NCI-H460 (cell line): ENCODE measurements around the gene PHTF1. TPM values are rescaled to one million over a fixed set of nuclear protein-coding genes. Genes with fewer than 3 reads are reported as not detected.

ENCODE experiments used
- DNase-seq: peaks from one replicate; pipeline ENCODE4 v3.0.0-alpha.2; 2016; ENCODE audit warnings: low read depth; ENCODE audit errors: extremely low read depth
- total RNA-seq: library from RNA; depleted of rRNA; stranded (reverse); fragments of >200 nt; shearing (Covaris generic); gene quantifications from 2 replicates; pipeline ENCODE4 v1.2.3, GENCODE V29; 2014

Gene PHTF1
- total RNA-seq, 1 experiment from 2014 or later: 11.5 TPM

GRCh38 chr1:113674591-113674990, 84.7 kb downstream of the PHTF1 start:
- no peak for DNase-seq

GRCh38 chr1:113672491-113672890, 86.8 kb downstream of the PHTF1 start:
- no peak for DNase-seq

GRCh38 chr1:113670650-113671049, 88.6 kb downstream of the PHTF1 start:
- no peak for DNase-seq

- no peak for DNase-seq
These were observed 89.3 kb downstream of the PHTF1 start for GRCh38 chr1:113669988-113670387.

- no peak for DNase-seq
These were observed 93.2 kb downstream of the PHTF1 start for GRCh38 chr1:113666126-113666525.

- no peak for DNase-seq
These were observed 94.2 kb downstream of the PHTF1 start for GRCh38 chr1:113665071-113665470.

GRCh38 chr1:113663165-113663951, 95.9 kb downstream of the PHTF1 start:
- DNase-seq: no peak

GRCh38 chr1:113662101-113662500, 97.2 kb downstream of the PHTF1 start:
- DNase-seq: no peak

- DNase-seq: no peak
These were observed 99.2 kb downstream of the PHTF1 start for GRCh38 chr1:113660088-113660487.

GRCh38 chr1:113659556-113659955, 99.7 kb downstream of the PHTF1 start:
- no peak for DNase-seq

- DNase-seq: no peak
These were observed 100.3 kb downstream of the PHTF1 start for GRCh38 chr1:113659035-113659434.

GRCh38 chr1:113657556-113658063, 101.7 kb downstream of the PHTF1 start:
- no peak for DNase-seq

- no peak for DNase-seq
These were observed 102.2 kb downstream of the PHTF1 start for GRCh38 chr1:113657126-113657525.

- no peak for DNase-seq
These were observed 104.4 kb downstream of the PHTF1 start for GRCh38 chr1:113654883-113655282.

GRCh38 chr1:113653741-113654140, 105.5 kb downstream of the PHTF1 start:
- DNase-seq: no peak

- DNase-seq: no peak
These were observed 106.5 kb downstream of the PHTF1 start for GRCh38 chr1:113652771-113653170.

GRCh38 chr1:113648478-113648877, 110.8 kb downstream of the PHTF1 start:
- no peak for DNase-seq

- no peak for DNase-seq
These were observed 112.1 kb downstream of the PHTF1 start for GRCh38 chr1:113647164-113647563.
